GM18498 (cell line): Measurements from ENCODE around the gene TXK.
"Not testable (repeated sequence)": the region's sequence is repeated elsewhere in the genome, so short reads cannot be mapped to it uniquely, and the experiment has no call there.

ENCODE experiments used
- ATAC-seq: cut with Tn5 transposase; IDR thresholded peaks from one replicate; pipeline ENCODE4 v1.9.1; 2021; ENCODE audit warnings: mild to moderate bottlenecking, moderate library complexity; ENCODE audit not compliant: unreplicated experiment

Gene TXK

GRCh38 chr4:48134081-48134480 lies at the start of gene TXK:
Gene TXK (minus strand): TSS chr4:48134250. CDS start chr4:48134170, 80 bp downstream.
- ATAC-seq, result no peak

GRCh38 chr4:48180234-48180633 lies 46.2 kb upstream of the TXK start:
- no peak for ATAC-seq

- ATAC-seq, result no peak
These were observed 44.9 kb upstream of the TXK start for GRCh38 chr4:48178931-48179330.

- ATAC-seq, result no peak
These were observed 41.8 kb upstream of the TXK start for GRCh38 chr4:48175806-48176205.

DNA sequence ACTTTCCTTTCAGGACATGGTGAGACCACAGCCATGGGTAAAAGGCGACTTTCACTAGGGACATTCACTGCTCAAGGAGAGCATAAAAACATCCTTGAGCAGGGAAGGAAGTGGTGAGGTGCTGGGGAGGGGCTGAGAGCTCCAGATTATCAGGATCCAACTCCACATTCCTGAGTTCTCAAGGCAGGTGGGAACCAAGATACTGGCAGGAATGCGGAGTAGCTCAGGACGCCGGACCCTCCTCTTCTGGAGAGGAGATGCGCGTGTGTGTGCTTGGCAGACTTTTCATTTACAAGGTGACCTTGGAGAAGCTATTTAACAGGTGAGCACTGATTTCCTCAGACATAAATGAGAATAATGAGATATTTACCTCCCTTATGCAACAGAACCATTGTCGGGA lies 41.3 kb upstream of the TXK start:
- ATAC-seq, result no peak

DNA sequence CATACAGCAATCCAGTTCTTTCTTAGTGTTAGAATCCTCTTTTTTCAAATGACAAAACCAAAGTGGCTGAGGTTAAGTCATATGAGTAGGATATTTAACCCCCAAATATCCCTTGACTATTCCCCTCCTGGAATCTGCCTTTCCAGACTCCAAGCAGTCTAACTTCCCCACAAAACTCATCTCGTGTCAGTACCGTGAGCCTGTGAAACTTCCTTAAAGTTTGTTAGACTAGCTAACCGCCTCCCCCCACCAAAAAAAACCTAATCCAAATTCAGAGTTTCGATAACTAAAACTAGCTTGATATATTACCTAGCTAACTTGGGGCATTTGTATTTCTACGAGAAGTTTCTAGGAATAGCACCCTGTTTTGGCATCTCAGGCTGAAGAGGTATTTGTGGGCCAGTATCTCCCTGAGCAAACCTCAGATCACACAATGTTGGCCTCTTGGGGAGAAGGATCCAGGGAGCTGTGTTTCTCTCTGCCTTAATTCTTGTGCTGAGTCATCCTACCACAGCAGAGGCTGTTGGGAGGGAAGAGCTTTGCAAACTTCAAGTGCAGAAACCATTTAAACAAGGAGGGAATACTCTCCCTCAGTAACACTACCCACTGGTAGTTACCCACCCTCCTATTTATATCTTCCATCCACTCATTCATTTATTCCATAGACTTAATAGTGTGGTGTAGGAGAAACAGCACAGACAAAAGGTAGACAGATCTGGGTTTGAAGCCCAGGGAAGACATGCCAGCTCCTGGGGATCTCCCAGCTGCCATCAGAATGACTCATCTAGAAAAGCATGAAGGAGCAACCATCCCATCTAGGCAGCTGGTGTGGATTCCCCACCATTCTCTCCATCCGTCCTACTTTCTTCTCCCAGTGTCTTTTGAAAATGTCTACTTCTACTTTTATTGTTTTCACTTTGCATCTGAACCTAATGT lies 39.3 kb upstream of the TXK start:
- ATAC-seq, result peak; percentile 66

DNA sequence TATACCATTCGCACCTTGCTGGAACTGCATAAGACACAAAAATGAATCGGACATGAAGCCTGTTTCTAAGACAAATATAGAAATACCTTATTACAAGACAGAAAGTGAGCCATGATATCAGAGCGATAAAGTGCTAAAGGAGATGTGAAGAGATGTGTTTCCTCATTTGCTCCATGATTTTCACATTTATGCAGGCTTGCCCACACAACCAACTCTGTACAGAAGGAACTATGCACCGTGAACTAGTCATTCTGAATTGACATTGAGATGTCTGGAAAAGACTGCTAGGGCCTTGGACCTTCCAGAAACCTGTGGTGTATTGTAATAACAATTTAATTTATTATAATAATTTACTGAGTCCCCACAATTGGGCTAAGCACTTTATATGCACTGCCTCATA lies 38.6 kb upstream of the TXK start:
- ATAC-seq, result no peak

DNA sequence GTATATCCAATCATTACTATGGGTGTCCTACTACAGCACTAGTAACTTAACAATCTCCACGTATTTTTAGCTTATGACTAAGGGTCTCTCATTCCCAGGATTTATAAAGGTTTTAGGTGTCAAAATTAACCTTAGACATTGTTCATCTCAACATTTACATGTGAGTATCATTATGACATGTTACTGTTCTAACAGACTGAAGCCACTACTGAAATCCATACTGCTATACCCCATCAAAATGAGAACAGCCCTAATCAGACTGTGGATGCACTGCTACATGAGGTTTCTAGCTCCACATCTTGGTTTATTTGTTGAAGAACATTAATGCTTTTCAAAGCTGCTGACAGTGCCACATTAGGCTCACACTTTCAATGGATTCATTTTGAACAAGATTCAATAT lies 35.6 kb upstream of the TXK start:
- ATAC-seq, result no peak

GRCh38 chr4:48167538-48168263 lies 33.7 kb upstream of the TXK start:
- peak; percentile 56 for ATAC-seq

DNA sequence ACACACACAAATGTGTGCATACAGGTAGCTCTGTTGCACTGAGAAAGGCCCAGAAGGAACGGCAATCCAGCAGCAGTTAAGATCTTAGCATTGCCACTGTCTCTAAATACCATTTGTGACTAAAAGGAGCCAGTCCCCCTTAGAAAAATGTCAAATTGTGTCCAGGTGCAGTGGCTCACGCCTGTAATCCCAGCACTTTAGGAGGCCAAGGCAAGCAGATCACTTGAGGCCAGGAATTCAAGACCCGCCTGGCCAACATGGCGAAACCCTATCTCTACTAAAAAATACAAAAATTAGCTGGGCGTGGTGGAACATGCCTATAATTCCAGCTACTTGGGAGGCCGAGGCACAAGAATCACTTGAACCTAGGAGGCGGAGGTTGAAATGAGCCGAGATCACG lies 30.5 kb upstream of the TXK start:
- ATAC-seq, result not testable (repeated sequence)

DNA sequence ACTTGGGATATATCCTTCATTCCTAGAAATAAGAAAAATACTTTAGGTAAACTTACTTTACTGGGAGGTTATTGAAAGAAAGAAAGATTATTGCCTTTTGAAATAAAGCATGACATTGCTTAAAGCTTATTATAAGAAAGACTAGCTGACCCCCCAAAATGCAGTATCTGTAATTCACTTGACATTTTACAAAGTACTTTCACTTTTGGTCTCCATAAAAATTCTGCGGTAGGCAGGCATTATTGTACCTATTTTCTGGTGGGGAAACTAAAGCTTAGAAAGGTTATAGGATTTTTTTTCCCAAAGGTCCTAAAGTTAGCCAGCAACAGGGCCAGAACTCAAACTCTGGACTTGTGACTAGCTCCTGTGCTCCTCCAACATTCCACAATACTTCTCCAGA lies 29.7 kb upstream of the TXK start:
- no peak for ATAC-seq

DNA sequence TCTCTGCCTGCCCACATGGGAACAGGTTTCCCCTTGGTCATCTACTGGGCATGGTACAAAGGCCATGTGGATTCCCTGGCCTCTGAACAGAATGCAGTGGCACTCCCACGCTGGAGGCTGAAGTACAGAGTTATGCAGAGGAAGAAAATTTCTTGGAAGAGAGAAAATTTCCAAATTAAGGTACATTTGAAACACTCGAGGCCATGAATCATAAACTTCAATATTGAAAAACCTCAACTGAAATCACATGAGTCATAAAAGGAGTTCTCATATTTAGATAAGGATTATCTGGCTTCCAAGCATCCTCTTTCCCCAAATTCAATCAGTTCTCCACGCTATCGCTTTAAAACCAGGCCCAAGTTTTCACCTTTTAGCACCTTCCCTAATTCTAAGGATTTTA lies 28.1 kb upstream of the TXK start:
- no peak for ATAC-seq

- no peak for ATAC-seq
These were observed 23.2 kb upstream of the TXK start for GRCh38 chr4:48157271-48157670.

- no peak for ATAC-seq
These were observed 22.4 kb upstream of the TXK start for GRCh38 chr4:48156423-48156822.

- ATAC-seq, result peak; percentile 59
These were observed 19.9 kb upstream of the TXK start for GRCh38 chr4:48153791-48154550.

GRCh38 chr4:48152259-48152658 lies 18.2 kb upstream of the TXK start:
- no peak for ATAC-seq

- no peak for ATAC-seq
These were observed 15.8 kb upstream of the TXK start for GRCh38 chr4:48149827-48150370.

DNA sequence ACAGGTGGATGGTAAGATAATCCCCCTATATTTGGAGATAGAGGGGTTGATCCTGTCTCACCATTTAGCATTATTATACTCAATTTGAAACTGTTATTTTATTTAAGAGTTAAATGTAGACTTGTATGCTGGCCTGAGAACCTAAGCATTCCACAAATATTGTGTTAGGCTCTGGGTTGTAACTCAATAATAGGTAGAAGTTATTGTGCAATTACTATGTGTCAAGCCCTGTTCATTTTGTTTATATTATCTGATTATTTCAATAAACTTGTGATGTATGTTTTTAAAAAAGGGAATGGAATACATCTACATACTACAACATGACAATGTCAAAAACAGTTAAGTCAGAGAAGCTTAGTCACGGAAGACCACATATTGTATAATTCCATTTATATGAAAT lies 13.6 kb upstream of the TXK start:
- ATAC-seq, result no peak

GRCh38 chr4:48141048-48141447 lies 7.0 kb upstream of the TXK start:
- no peak for ATAC-seq

DNA sequence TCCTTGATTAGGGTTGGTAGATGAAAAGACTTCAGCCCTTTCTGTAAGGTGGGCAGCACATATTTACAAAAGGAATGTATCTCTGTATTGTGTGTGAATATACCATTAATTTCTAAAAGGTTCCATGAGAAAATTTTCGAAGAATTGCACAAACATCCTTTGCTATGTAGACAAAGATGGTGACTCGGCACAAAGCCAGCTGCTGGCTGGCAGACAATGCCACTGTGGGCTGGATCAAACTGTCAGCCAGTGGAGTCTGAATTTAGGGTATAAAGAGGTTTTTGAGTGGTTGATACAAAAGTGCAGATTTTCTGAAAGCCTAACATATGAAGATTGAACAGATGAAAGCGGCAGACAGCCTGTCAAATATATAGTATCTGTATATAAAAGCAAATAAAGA lies 5.6 kb upstream of the TXK start:
- ATAC-seq, result no peak

DNA sequence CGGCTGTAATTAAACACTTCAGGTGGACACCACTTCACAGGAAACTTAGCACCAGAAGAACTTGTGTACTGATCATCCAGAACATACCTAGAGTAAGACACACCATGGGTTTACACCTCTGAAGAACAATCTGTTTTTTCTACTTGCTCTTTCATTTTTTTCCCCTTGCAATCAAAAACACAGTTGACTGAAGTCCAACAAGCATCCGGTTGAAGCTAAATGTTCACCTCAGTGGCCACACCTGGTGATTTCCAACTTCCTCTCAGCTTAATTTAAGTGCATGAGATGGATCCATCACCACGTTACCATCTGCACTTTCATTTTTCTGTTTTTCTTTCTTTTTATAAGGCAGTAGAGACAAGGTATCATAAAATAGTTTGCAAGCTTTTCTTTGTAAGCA lies 4.9 kb upstream of the TXK start:
- peak; percentile 85 for ATAC-seq
